Chondrocyte (in vitro differentiated cells): ENCODE data around the gene PRM1. TPM values are rescaled to one million over a fixed set of nuclear protein-coding genes. Genes with fewer than 3 reads are reported as not detected.

Experiments
- DNase-seq: peaks from one replicate; pipeline ENCODE4 v3.0.0; 2021; ENCODE audit warnings: mixed read lengths, low spot score
- H3K27ac Mint-ChIP-seq: one replicate; pipeline ENCODE4 v1.8.0; 2021; ENCODE audit warnings: mild to moderate bottlenecking, moderate library complexity, mixed read lengths; ENCODE audit not compliant: unreplicated experiment
- H3K27me3 Mint-ChIP-seq: 2 replicates; pipeline ENCODE4 v1.8.0; 2021; ENCODE audit warnings: low read depth, mixed read lengths
- H3K36me3 Mint-ChIP-seq: 2 replicates; pipeline ENCODE4 v1.8.0; 2021; ENCODE audit warnings: low read depth, mixed read lengths
- H3K4me1 Mint-ChIP-seq: 2 replicates; pipeline ENCODE4 v1.8.0; 2021; ENCODE audit warnings: low read depth, mild to moderate bottlenecking, mixed read lengths
- H3K4me3 Mint-ChIP-seq: one replicate; pipeline ENCODE4 v1.8.0; 2021; ENCODE audit warnings: mild to moderate bottlenecking, moderate library complexity, mixed read lengths; ENCODE audit not compliant: unreplicated experiment
- H3K9me3 Mint-ChIP-seq: 2 replicates; pipeline ENCODE4 v1.8.0; 2021; ENCODE audit warnings: low read depth, mixed read lengths
- CTCF ChIP-seq: fragments of 200-600 bp; sonication (generic); IDR thresholded peaks from 2 replicates; pipeline ENCODE4 v1.5.0; 2021; ENCODE audit warnings: antibody characterized with exemption, mild to moderate bottlenecking, moderate library complexity
- total RNA-seq: library from RNA; stranded (reverse); gene quantifications from 3 replicates; pipeline ENCODE4 v1.2.1, GENCODE V29; 2021

PRM1 gene
- total RNA-seq, 1 donor from 2014 or later = not detected

- no peak for DNase-seq
- H3K4me3 Mint-ChIP-seq = peak overlapping the region; percentile 55
- H3K4me1 Mint-ChIP-seq = peaks cover 40% of the 10 kb centered on the region
- H3K36me3 Mint-ChIP-seq = no peaks in the 10 kb centered on the region
- peak; percentile 34 for TF ChIP-seq CTCF
- no peaks in the 10 kb centered on the region for H3K9me3 Mint-ChIP-seq
- peak overlapping the region; percentile 76 for H3K27ac Mint-ChIP-seq
- no peaks in the 10 kb centered on the region for H3K27me3 Mint-ChIP-seq
Measured at GRCh38 chr16:11328172-11329070, 47.3 kb upstream of the PRM1 start.

GRCh38 chr16:11327277-11328171 is 46.4 kb upstream of the PRM1 start:
- Mint-ChIP-seq H3K27ac (no peak overlapping the region), H3K4me1 (peaks cover 40% of the 10 kb centered on the region), H3K9me3 (no peaks in the 10 kb centered on the region), H3K4me3 (no peak overlapping the region), H3K36me3 (no peaks in the 10 kb centered on the region), H3K27me3 (no peaks in the 10 kb centered on the region)
- TF ChIP-seq CTCF = no peak
- no peak for DNase-seq

GRCh38 chr16:11326737-11327276 is 45.7 kb upstream of the PRM1 start:
- Mint-ChIP-seq H3K27ac (no peak overlapping the region), H3K4me3 (no peak overlapping the region), H3K36me3 (no peaks in the 10 kb centered on the region), H3K9me3 (no peaks in the 10 kb centered on the region), H3K27me3 (no peaks in the 10 kb centered on the region), H3K4me1 (peaks cover 40% of the 10 kb centered on the region)
- DNase-seq = no peak
- no peak for TF ChIP-seq CTCF

- no peak for DNase-seq
- H3K4me1 Mint-ChIP-seq = peaks cover 40% of the 10 kb centered on the region
- no peaks in the 10 kb centered on the region for H3K27me3 Mint-ChIP-seq
- H3K36me3 Mint-ChIP-seq = no peaks in the 10 kb centered on the region
- no peak overlapping the region for H3K27ac Mint-ChIP-seq
- no peak for TF ChIP-seq CTCF
- no peak overlapping the region for H3K4me3 Mint-ChIP-seq
- H3K9me3 Mint-ChIP-seq = no peaks in the 10 kb centered on the region
Measured at GRCh38 chr16:11326084-11326736, 45.1 kb upstream of the PRM1 start.
